NB4 (cell line): ENCODE measurements around the gene TPM2.

Experiments used
- DNase-seq: peaks from one replicate; pipeline ENCODE4 v3.0.0; 2010; ENCODE audit warnings: low read depth
- H3K4me3 ChIP-seq: one replicate; pipeline ENCODE4 v1.5.1; 2011; ENCODE audit warnings: mild to moderate bottlenecking, low read depth, low read length, moderate library complexity
- CTCF ChIP-seq: IDR thresholded peaks from one replicate; pipeline ENCODE4 v1.5.1; 2012; ENCODE audit warnings: low read depth, low read length
- MAX ChIP-seq: IDR thresholded peaks from 2 replicates; pipeline ENCODE4 v1.6.1; 2011; ENCODE audit warnings: low read depth, low read length
- MYC ChIP-seq: IDR thresholded peaks from 2 replicates; pipeline ENCODE4 v1.6.1; 2011; ENCODE audit warnings: low read depth, low read length
- POLR2A ChIP-seq: IDR thresholded peaks from 2 replicates; pipeline ENCODE4 v1.6.1; 2011; ENCODE audit warnings: mild to moderate bottlenecking; ENCODE audit not compliant: insufficient read length; ENCODE audit errors: extremely low read depth

The TPM2 gene

GRCh38 chr9:35691757-35692301 lies 2.1 kb upstream of the TPM2 start:
- no peak overlapping the region for H3K4me3 ChIP-seq
- TF ChIP-seq MYC, result no peak
- no peak for TF ChIP-seq POLR2A
- no peak for TF ChIP-seq CTCF
- TF ChIP-seq MAX, result no peak
- DNase-seq, result no peak

- no peak for DNase-seq
- H3K4me3 ChIP-seq, result peak overlapping the region; percentile 49
- TF ChIP-seq MYC (no peak), CTCF (no peak), MAX (no peak), POLR2A (no peak)
Measured at GRCh38 chr9:35691334-35691650, 1.6 kb upstream of the TPM2 start.

GRCh38 chr9:35690614-35691333 lies 1.0 kb upstream of the TPM2 start:
- TF ChIP-seq MAX, result no peak
- no peak for TF ChIP-seq POLR2A
- TF ChIP-seq CTCF, result no peak
- peak; percentile 64 for DNase-seq
- H3K4me3 ChIP-seq, result peak overlapping the region; percentile 49

DNA sequence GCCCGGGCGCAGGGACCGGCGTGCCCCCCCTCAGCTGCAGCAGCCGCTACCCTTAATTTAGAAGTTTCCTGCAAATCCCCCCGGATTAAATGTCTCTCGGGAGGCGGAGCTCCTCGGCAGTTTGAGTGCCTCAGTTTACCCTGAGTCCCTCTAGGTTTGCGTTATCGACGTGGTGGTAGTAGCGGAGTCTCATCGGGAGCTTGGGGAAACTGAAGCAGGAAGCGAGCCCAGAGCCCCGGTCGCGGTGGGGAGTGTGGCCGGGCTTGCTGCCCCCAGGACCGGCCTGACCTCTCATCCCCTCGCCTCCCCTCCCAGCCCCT lies 529 bp upstream of the TPM2 start:
- peak overlapping the region; percentile 44 for H3K4me3 ChIP-seq
- no peak for TF ChIP-seq POLR2A
- DNase-seq, result peak; percentile 25

DNA sequence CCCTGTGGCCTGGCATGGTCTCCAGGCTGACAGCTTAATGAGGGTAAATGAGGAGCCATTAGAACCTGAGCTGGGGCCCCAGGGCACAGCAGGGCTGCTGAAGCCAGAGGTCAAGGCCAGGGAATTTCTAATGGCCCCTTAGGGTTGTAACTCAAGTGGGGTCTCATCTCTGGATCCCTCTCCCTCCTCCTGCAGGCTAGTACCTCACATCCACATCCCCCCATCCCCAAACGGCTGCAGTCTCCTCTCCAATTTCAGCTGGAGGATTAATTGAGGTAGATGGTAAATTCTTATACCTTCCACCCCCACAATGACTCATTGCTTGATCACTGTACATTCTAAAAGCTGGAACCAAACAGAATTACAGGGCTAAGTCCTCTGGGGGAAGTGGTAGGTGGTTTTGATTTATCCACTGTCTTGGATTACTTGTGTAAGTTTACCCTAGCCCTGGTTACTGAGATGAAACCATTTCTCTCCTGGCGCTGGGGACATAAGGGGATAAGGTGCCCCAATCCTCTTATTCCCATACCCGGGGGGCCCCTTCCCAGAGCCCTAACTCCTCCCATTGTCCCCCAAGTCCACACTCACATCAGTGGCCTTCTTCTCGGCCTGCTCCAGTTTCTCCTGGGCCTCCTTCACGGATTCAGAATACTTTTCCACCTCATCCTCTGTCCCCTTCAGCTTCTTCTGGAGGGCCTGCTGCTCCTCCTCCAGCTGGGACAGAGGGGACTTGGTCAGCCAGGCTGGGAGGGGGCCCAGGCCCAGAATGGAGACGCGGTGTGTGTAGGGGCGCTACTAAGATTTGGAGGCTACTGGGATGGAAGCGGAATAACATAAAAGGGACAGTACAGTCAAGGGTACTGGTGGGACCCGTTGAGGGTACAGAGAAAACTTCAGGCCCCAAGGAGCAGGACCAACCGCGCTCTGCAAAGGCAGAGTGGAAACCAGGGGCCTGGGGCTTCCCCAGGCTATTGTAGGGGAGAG lies 875 bp downstream of the TPM2 start:
- TF ChIP-seq MAX (no peak), CTCF (no peak), MYC (no peak), POLR2A (no peak)
- H3K4me3 ChIP-seq, result no peak overlapping the region
- DNase-seq, result peak; percentile 51

DNA sequence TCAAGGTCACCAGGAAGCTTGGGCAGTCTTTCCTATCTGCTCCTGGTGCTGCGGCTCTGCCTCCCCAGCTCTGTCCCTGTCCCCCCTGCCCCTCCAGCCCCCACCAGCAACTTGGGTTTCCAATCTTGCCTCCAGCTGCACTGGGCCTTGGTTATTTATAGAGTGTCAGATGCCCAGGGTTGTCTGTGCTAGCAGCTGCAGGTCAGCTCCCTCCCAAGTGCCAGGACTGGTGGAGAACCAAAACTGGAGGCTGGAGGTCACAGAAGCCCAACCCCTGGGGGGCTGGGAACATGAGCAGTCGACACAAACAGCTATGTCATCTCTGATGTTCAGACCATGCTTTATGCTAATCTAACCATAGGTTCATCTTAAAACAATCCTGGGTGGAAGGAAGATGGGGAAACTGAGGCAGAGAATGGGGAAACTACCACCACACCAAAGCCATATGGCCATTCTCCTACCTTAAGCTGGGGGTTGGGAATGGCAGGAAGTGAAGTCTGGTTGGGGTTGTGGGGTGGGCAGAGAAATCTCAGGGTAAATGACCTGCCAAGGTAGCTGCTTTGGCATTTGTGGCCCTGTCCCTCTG lies 1.7 kb downstream of the TPM2 start:
- no peak overlapping the region for H3K4me3 ChIP-seq
- DNase-seq, result no peak
- no peak for TF ChIP-seq MAX
- no peak for TF ChIP-seq CTCF
